Upper lobe of left lung (tissue), 6 donors: ENCODE measurements around the gene TECTB. TPM values are rescaled to one million over a fixed set of nuclear protein-coding genes. Genes with fewer than 3 reads are reported as not detected.
A peak's percentile ranks its signal among the peaks of the same experiment; 100 is the strongest.

Source experiments
- ATAC-seq, 2 donors: fragments of 200-7000 bp; cut with Tn5 transposase; one replicate each; pipeline ENCODE4 v1.9.1; 2022; ENCODE audit warnings: mild to moderate bottlenecking in 2 of 2, moderate library complexity in 2 of 2; ENCODE audit not compliant: low FRiP score in 2 of 2
- DNase-seq, 2 donors: peaks; one replicate each; pipeline ENCODE4 v3.0.0-alpha.2; 2019 to 2020
- H3K27ac ChIP-seq, 4 donors: fragments of 200-600 bp; sonication (generic); one replicate each; pipeline ENCODE4 v1.5.1; 2016 to 2019
- H3K27me3 ChIP-seq, 4 donors: fragments of 200-600 bp; sonication (generic); one replicate each; pipeline ENCODE4 v1.5.1; 2017 to 2019
- H3K36me3 ChIP-seq, 4 donors: fragments of 200-600 bp; sonication (generic); one replicate each; pipeline ENCODE4 v1.5.1; 2016 to 2019
- H3K4me1 ChIP-seq, 4 donors: fragments of 200-600 bp; sonication (generic); one replicate each; pipeline ENCODE4 v1.5.1; 2018 to 2019
- H3K4me3 ChIP-seq, 4 donors: fragments of 200-600 bp; sonication (generic); one replicate each; pipeline ENCODE4 v1.5.1; 2017 to 2019; ENCODE audit warnings: mild to moderate bottlenecking in 2 of 4, moderate library complexity in 1 of 4
- H3K9me3 ChIP-seq, 4 donors: fragments of 200-600 bp; sonication (generic); one replicate each; pipeline ENCODE4 v1.5.1; 2018 to 2019
- CTCF ChIP-seq, 6 experiments: fragments of 450-650 bp in 4 of 6; fragments of 200-600 bp in 2 of 6; sonication (generic) in 2 of 6; IDR thresholded peaks; one replicate each; pipeline ENCODE4 v1.5.1; 2016 to 2019; ENCODE audit warnings: antibody characterized with exemption in 6 of 6
- EP300 ChIP-seq, 4 donors: sonication (generic); formaldehyde crosslinking; IDR thresholded peaks; one replicate each; pipeline ENCODE4 v1.5.1; 2017; ENCODE audit warnings: antibody characterized with exemption in 4 of 4, control low read depth in 2 of 4
- POLR2A ChIP-seq, 4 donors: fragments of 450-650 bp; IDR thresholded peaks; one replicate each; pipeline ENCODE4 v1.5.1; 2016 to 2017; ENCODE audit warnings: antibody characterized with exemption in 4 of 4, mild to moderate bottlenecking in 2 of 4
- POLR2AphosphoS5 ChIP-seq, 2 donors: sonication (generic); formaldehyde crosslinking; IDR thresholded peaks; one replicate each; pipeline ENCODE4 v1.5.1; 2017; ENCODE audit warnings: antibody characterized with exemption in 2 of 2
- WGBS, 2 donors: methylation state at CpG; one replicate each; pipeline ENCODE4 v1.1.5; 2017 to 2018; 5-methylcytosine and 5-hydroxymethylcytosine counted together
- total RNA-seq, 6 donors: library from RNA; depleted of rRNA in 4 of 6; stranded (reverse); fragments of >200 nt in 4 of 6; gene quantifications; one replicate each; pipeline versions ENCODE4 v1.1.0 to v1.2.1, GENCODE V29; 2016 to 2021
- donor health status: DM: no; HTN: no; CAD: no; lungs with moderate emphysema.
- donor health status: DM: no; HTN: yes; CAD: no; lungs with severe emphysema.

Gene TECTB
- total RNA-seq, 6 donors from 2014 or later: not detected

- TF ChIP-seq POLR2A (IDR thresholded peaks at IDR 0.05) (no peak), POLR2AphosphoS5 (IDR thresholded peaks at IDR 0.05) (no peak), CTCF (IDR thresholded peaks at IDR 0.05) (no peak), EP300 (IDR thresholded peaks at IDR 0.05) (no peak)
- DNase-seq (no peak), ATAC-seq (peak in 1 of 2 donors; percentile 15)
- H3K36me3 ChIP-seq: no peaks in the 10 kb centered on the region
- H3K9me3 ChIP-seq: no peaks in the 10 kb centered on the region
- H3K27ac ChIP-seq: no peak overlapping the region
- H3K4me3 ChIP-seq: no peak overlapping the region
- H3K4me1 ChIP-seq: no peaks in the 10 kb centered on the region
- H3K27me3 ChIP-seq: no peaks in the 10 kb centered on the region
- WGBS, 2 donors: 73 to 86% methylated on average over 6 of the region's 6 CpGs
Observed at GRCh38 chr10:112344261-112344660, 61.1 kb downstream of the TECTB start.

- Histone ChIP-seq H3K27me3 (no peaks in the 10 kb centered on the region), H3K36me3 (no peaks in the 10 kb centered on the region), H3K9me3 (no peaks in the 10 kb centered on the region), H3K27ac (no peak overlapping the region), H3K4me3 (no peak overlapping the region), H3K4me1 (no peaks in the 10 kb centered on the region)
- no peak for ATAC-seq
- no peak for TF ChIP-seq EP300 (IDR thresholded peaks at IDR 0.05)
- no peak for TF ChIP-seq CTCF (IDR thresholded peaks at IDR 0.05)
- no peak for TF ChIP-seq POLR2AphosphoS5 (IDR thresholded peaks at IDR 0.05)
- no peak for TF ChIP-seq POLR2A (IDR thresholded peaks at IDR 0.05)
- DNase-seq: no peak
- WGBS, 2 donors: 59 to 97% methylated on average over 3 of the region's 3 CpGs
Observed at GRCh38 chr10:112345202-112345601, 62.0 kb downstream of the TECTB start.

GRCh38 chr10:112345743-112346142 is 62.5 kb downstream of the TECTB start:
- ATAC-seq: no peak

GRCh38 chr10:112346774-112347173 is 63.6 kb downstream of the TECTB start:
- H3K4me3 ChIP-seq: no peak overlapping the region
- no peaks in the 10 kb centered on the region for H3K4me1 ChIP-seq
- TF ChIP-seq EP300 (IDR thresholded peaks at IDR 0.05) (no peak), CTCF (IDR thresholded peaks at IDR 0.05) (no peak), POLR2AphosphoS5 (IDR thresholded peaks at IDR 0.05) (no peak), POLR2A (IDR thresholded peaks at IDR 0.05) (no peak)
- no peak for ATAC-seq
- DNase-seq: no peak
- 84 to 95% methylated on average over 5 of the region's 5 CpGs for WGBS, 2 donors
- no peaks in the 10 kb centered on the region for H3K36me3 ChIP-seq
- no peaks in the 10 kb centered on the region for H3K9me3 ChIP-seq
- H3K27ac ChIP-seq: no peak overlapping the region
- H3K27me3 ChIP-seq: no peaks in the 10 kb centered on the region

More at GRCh38 chr10:112345743-112346142, 62.5 kb downstream of the TECTB start:
- Histone ChIP-seq H3K4me3 (no peak overlapping the region), H3K27ac (no peak overlapping the region), H3K4me1 (no peaks in the 10 kb centered on the region), H3K36me3 (no peaks in the 10 kb centered on the region), H3K9me3 (no peaks in the 10 kb centered on the region), H3K27me3 (no peaks in the 10 kb centered on the region)
- WGBS, 2 donors: 89 to 97% methylated on average over 4 to 9 of the region's 9 CpGs
- TF ChIP-seq POLR2AphosphoS5 (IDR thresholded peaks at IDR 0.05) (no peak), POLR2A (IDR thresholded peaks at IDR 0.05) (no peak)
- no peak for DNase-seq

- WGBS, 2 donors: 82% methylated on average over 12 of the region's 12 CpGs
- TF ChIP-seq POLR2AphosphoS5 (IDR thresholded peaks at IDR 0.05) (no peak), CTCF (IDR thresholded peaks at IDR 0.05) (no peak), EP300 (IDR thresholded peaks at IDR 0.05) (no peak), POLR2A (IDR thresholded peaks at IDR 0.05) (no peak)
- H3K27ac ChIP-seq: no peak overlapping the region
- no peaks in the 10 kb centered on the region for H3K4me1 ChIP-seq
- H3K4me3 ChIP-seq: no peak overlapping the region
- no peaks in the 10 kb centered on the region for H3K36me3 ChIP-seq
- H3K27me3 ChIP-seq: no peaks in the 10 kb centered on the region
- DNase-seq (no peak), ATAC-seq (no peak)
- no peaks in the 10 kb centered on the region for H3K9me3 ChIP-seq
Observed at GRCh38 chr10:112347709-112348671, 64.8 kb downstream of the TECTB start.
